RWPE2 (cell line): ENCODE data around the gene SERAC1.

ENCODE experiments used
- ATAC-seq: fragments of 200-7000 bp; cut with Tn5 transposase; 3 replicates; pipeline ENCODE4 v1.9.1; 2021; ENCODE audit warnings: low read depth
- DNase-seq: peaks from one replicate; pipeline ENCODE4 v3.0.0-alpha.2; 2020; ENCODE audit warnings: low spot score
- H3K27ac ChIP-seq: fragments of 450-650 bp; 2 replicates; pipeline ENCODE4 v1.5.1; 2017; ENCODE audit warnings: mild to moderate bottlenecking; ENCODE audit not compliant: poor library complexity, severe bottlenecking
- H3K27me3 ChIP-seq: fragments of 250-450 bp; sonication (Bioruptor Pico); 2 replicates; pipeline ENCODE4 v1.5.1; 2021; ENCODE audit warnings: mild to moderate bottlenecking, moderate library complexity; ENCODE audit not compliant: insufficient read depth, poor library complexity, severe bottlenecking
- H3K36me3 ChIP-seq: fragments of 250-450 bp; sonication (Bioruptor Pico); 2 replicates; pipeline ENCODE4 v1.5.1; 2020; ENCODE audit warnings: low read depth, mild to moderate bottlenecking, moderate library complexity
- H3K4me1 ChIP-seq: fragments of 250-450 bp; sonication (Bioruptor Pico); 2 replicates; pipeline ENCODE4 v1.5.1; 2021; ENCODE audit warnings: mild to moderate bottlenecking, moderate library complexity; ENCODE audit not compliant: insufficient read depth, poor library complexity, severe bottlenecking
- H3K4me3 ChIP-seq: fragments of 250-450 bp; sonication (Bioruptor Pico); 2 replicates; pipeline ENCODE4 v1.5.1; 2021; ENCODE audit warnings: mild to moderate bottlenecking, moderate library complexity; ENCODE audit not compliant: severe bottlenecking
- H3K9me3 ChIP-seq: fragments of 250-450 bp; sonication (Bioruptor Pico); 2 replicates; pipeline ENCODE4 v1.5.1; 2021; ENCODE audit warnings: mild to moderate bottlenecking, moderate library complexity; ENCODE audit not compliant: severe bottlenecking
- TF ChIP-seq, protein P1 (sequence below): fragments of 450-650 bp; IDR thresholded peaks from one replicate; pipeline ENCODE4 v1.5.1; 2017; ENCODE audit warnings: mild to moderate bottlenecking, moderate library complexity; ENCODE audit not compliant: poor library complexity, severe bottlenecking

SERAC1 gene

DNA sequence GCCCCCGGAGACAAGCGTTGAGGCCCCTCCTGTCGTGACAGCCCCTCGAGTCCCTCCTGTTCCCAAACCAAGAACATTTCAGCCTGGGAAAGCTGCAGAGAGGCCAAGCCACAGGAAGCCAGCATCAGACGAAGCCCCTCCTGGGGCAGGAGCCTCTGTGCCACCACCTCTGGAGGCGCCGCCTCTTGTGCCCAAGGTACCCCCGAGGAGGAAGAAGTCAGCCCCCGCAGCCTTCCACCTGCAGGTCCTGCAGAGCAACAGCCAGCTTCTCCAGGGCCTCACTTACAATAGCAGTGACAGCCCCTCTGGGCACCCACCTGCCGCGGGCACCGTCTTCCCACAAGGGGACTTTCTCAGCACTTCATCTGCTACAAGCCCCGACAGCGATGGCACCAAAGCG, 72.4 kb downstream of the SERAC1 start:
- peaks cover 17% of the 10 kb centered on the region for H3K36me3 ChIP-seq

DNA sequence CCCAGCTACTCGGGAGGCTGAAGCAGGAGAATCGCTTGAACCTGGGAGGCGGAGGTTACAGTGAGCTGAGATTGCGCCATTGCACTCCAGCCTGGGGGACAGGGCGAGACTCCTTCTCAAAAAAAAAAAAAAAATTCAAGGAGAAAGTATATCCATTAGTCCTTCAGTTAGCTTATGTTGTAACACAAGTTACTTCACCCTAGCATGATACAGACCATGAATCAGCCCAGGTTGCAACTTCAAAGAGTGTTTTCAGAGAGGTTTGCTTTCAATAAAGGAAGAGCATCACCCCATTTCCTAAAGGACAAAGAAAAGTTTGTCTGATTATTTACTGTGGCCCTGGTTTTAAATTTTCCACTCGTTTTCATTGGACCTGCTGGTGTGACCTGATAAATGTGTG, 73.0 kb downstream of the SERAC1 start:
- DNase-seq (no peak), ATAC-seq (0 out of 3 replicates have a peak, but pooled peaks have one; percentile 52)
- Histone ChIP-seq H3K27me3 (no peaks in the 10 kb centered on the region), H3K4me1 (no peaks in the 10 kb centered on the region), H3K36me3 (peaks cover 18% of the 10 kb centered on the region), H3K4me3 (no peak overlapping the region), H3K27ac (no peak overlapping the region), H3K9me3 (no peaks in the 10 kb centered on the region)
- TF ChIP-seq, protein P1, sequence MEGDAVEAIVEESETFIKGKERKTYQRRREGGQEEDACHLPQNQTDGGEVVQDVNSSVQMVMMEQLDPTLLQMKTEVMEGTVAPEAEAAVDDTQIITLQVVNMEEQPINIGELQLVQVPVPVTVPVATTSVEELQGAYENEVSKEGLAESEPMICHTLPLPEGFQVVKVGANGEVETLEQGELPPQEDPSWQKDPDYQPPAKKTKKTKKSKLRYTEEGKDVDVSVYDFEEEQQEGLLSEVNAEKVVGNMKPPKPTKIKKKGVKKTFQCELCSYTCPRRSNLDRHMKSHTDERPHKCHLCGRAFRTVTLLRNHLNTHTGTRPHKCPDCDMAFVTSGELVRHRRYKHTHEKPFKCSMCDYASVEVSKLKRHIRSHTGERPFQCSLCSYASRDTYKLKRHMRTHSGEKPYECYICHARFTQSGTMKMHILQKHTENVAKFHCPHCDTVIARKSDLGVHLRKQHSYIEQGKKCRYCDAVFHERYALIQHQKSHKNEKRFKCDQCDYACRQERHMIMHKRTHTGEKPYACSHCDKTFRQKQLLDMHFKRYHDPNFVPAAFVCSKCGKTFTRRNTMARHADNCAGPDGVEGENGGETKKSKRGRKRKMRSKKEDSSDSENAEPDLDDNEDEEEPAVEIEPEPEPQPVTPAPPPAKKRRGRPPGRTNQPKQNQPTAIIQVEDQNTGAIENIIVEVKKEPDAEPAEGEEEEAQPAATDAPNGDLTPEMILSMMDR, result no peak

More for the DNA sequence above, 72.4 kb downstream of the SERAC1 start:
- no peaks in the 10 kb centered on the region for H3K9me3 ChIP-seq
- H3K4me3 ChIP-seq, result no peak overlapping the region
- H3K27ac ChIP-seq, result no peak overlapping the region
- H3K4me1 ChIP-seq, result no peaks in the 10 kb centered on the region
- DNase-seq, result no peak
- ATAC-seq, result no peak
- no peaks in the 10 kb centered on the region for H3K27me3 ChIP-seq
- TF ChIP-seq, protein P1, result no peak

DNA sequence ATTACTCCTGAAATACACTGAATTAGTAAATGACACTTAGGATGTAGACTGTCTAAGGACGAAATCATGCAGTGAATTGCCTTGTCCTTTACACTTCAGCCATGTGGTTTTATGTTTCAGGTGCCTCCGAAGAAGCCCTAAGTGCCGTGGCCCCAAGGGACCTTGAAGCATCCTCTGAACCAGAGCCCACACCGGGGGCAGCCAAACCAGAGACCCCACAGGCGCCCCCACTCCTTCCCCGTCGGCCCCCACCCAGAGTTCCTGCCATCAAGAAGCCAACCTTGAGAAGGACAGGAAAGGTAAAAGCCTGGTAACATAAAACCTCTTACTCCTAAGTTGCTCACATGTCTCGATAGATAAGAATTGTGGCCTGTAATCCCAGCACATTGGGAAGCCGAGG, 75.3 kb downstream of the SERAC1 start:
- no peak overlapping the region for H3K4me3 ChIP-seq
- ATAC-seq, result no peak
- no peaks in the 10 kb centered on the region for H3K9me3 ChIP-seq
- H3K27me3 ChIP-seq, result no peaks in the 10 kb centered on the region
- no peak for DNase-seq
- no peaks in the 10 kb centered on the region for H3K4me1 ChIP-seq
- H3K36me3 ChIP-seq, result peaks cover 25% of the 10 kb centered on the region
- H3K27ac ChIP-seq, result no peak overlapping the region
- TF ChIP-seq, protein P1, result no peak

DNA sequence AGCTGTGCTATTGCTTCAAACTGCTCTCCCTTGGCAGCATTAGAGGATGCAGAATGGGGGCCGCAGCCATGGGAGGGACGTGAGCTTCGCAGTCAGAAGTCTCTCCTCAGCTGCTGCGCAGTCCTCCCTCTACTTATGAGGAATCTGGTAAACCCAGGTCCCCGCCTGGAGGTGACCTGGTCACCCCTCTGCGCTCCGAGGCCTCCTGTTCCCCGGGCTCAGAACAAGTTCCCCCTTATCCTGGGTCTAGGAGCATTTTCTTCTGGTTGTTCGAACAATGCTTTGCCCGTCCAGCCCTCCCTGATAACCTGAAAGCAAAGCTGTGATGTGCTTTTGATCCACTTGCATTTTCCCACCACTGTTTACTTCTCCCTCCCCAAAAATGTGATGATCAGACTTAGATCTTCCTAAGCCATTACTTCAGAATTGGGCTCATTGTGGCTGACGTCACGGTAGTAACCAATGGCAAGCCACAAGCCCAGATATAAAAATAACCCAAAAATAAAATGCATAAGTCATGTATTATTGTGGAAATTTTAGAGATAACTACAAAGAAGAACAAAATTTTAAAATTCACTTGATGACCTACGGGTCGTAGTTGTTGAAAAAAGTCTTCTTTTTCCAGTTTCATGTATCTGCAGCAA, 80.7 kb downstream of the SERAC1 start:
- Histone ChIP-seq H3K27me3 (no peaks in the 10 kb centered on the region), H3K27ac (no peak overlapping the region), H3K4me3 (no peak overlapping the region), H3K9me3 (no peaks in the 10 kb centered on the region), H3K4me1 (no peaks in the 10 kb centered on the region), H3K36me3 (peaks cover 30% of the 10 kb centered on the region)
- ATAC-seq, result no peak
- DNase-seq, result no peak
- TF ChIP-seq, protein P1, result no peak

DNA sequence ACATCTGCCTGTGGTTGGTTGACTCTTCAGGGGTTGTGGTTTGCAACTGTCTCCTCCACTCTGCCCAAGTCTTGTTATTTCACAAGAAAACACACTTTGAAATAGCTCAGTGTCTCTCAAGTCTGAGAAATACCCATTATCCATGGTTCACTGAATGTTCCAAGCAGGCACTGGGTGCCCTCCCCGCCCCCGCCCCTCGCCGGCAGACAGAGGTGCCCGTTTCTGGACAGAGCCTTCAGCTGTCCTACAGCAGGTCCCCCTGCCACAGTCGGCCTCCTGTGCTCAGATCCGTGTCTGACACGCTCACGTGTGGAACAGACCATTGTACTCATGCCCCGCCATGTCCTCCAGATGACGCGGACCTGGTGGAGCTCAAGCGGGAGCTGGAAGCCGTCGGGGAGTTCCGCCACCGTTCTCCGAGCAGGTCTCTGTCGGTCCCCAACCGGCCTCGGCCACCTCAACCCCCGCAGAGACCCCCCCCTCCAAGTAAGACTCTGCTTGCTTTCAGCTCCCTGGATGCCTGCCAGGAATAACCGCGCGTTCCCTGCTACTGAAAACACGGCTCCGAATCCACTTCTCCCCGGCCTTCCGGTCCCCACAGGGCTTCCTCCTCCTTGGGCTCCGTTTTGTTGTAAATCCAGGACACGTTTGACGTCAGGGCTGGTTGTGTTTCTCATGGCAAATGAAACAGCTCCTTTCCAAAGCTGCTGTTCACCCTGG, 81.4 kb downstream of the SERAC1 start:
- TF ChIP-seq, protein P1, result no peak
- Histone ChIP-seq H3K4me1 (no peaks in the 10 kb centered on the region), H3K9me3 (no peaks in the 10 kb centered on the region), H3K27ac (no peak overlapping the region), H3K36me3 (peaks cover 30% of the 10 kb centered on the region), H3K27me3 (no peaks in the 10 kb centered on the region), H3K4me3 (no peak overlapping the region)
- DNase-seq (no peak), ATAC-seq (no peak)
